Common myeloid progenitor, CD34-positive (primary cell): Measurements from ENCODE around the gene KLHDC9.

Experiments
- CTCF ChIA-PET: fragments of 350-600 bp; sonication (Branson Sonifier 250); formaldehyde crosslinking; loops from one replicate; lab custom pipeline; 2021; ENCODE audit warnings: antibody characterized with exemption; lab: Charles Lee
- POLR2A ChIA-PET: fragments of 350-600 bp; sonication (Branson Sonifier 250); formaldehyde crosslinking; loops from one replicate; lab custom pipeline; 2021; ENCODE audit warnings: antibody characterized with exemption; lab: Charles Lee
- DNase-seq, 3 donors: peaks; one replicate each; pipeline versions ENCODE4 v3.0.0 to v3.0.0-alpha.2; 2013
- H3K27ac ChIP-seq, 2 experiments: 1 replicate in 1 of 2; 2 replicates in 1 of 2; pipeline ENCODE4 v1.7.0; 2013; ENCODE audit warnings: inconsistent platforms in 2 of 2, low read length in 2 of 2, mild to moderate bottlenecking in 2 of 2, low read depth in 1 of 2, moderate library complexity in 1 of 2; ENCODE audit not compliant: severe bottlenecking in 2 of 2, insufficient read depth in 1 of 2, poor library complexity in 1 of 2
- H3K27me3 ChIP-seq, 5 experiments: replicated peaks in 2 of 5; 1 replicate in 3 of 5; 2 replicates in 2 of 5; pipeline versions ENCODE4 v1.6.1 to v1.7.0; 2013; ENCODE audit warnings: low read length in 4 of 5, mild to moderate bottlenecking in 2 of 5, moderate library complexity in 2 of 5, inconsistent platforms in 1 of 5; ENCODE audit not compliant: insufficient read depth in 5 of 5, control insufficient read depth in 4 of 5
- H3K36me3 ChIP-seq, 4 experiments: 1 replicate in 2 of 4; 2 replicates in 2 of 4; pipeline versions ENCODE4 v1.6.1 to v1.7.0; 2013; ENCODE audit warnings: low read length in 3 of 4, control low read depth in 1 of 4, mild to moderate bottlenecking in 1 of 4; ENCODE audit not compliant: control insufficient read depth in 4 of 4, insufficient read depth in 4 of 4
- H3K4me1 ChIP-seq, 4 experiments: 1 replicate in 3 of 4; 2 replicates in 1 of 4; pipeline versions ENCODE4 v1.6.1 to v1.7.1; 2013; ENCODE audit warnings: low read length in 3 of 4, mild to moderate bottlenecking in 3 of 4, control low read depth in 1 of 4, inconsistent platforms in 1 of 4, moderate library complexity in 1 of 4; ENCODE audit not compliant: control insufficient read depth in 4 of 4, insufficient read depth in 4 of 4; ENCODE audit errors: control extremely low read depth in 1 of 4
- H3K4me3 ChIP-seq, 7 experiments: 1 replicate in 4 of 7; 2 replicates in 3 of 7; pipeline versions ENCODE4 v1.5.1 to v1.7.0; 2013; ENCODE audit warnings: mild to moderate bottlenecking in 7 of 7, low read length in 6 of 7, moderate library complexity in 6 of 7, inconsistent platforms in 2 of 7, low read depth in 2 of 7, control low read depth in 1 of 7; ENCODE audit not compliant: insufficient read depth in 4 of 7, control insufficient read depth in 1 of 7; ENCODE audit errors: extremely low read depth in 1 of 7
- H3K9me3 ChIP-seq, 5 experiments: 1 replicate in 4 of 5; 2 replicates in 1 of 5; pipeline versions ENCODE4 v1.6.1 to v1.7.1; 2013; ENCODE audit warnings: low read length in 4 of 5, mild to moderate bottlenecking in 2 of 5, inconsistent platforms in 1 of 5, low read depth in 1 of 5, moderate library complexity in 1 of 5; ENCODE audit not compliant: control insufficient read depth in 4 of 5, insufficient read depth in 2 of 5; ENCODE audit errors: control extremely low read depth in 1 of 5
- WGBS: methylation state at CpG from one replicate; pipeline ENCODE4 v1.1.5; 2013; ENCODE audit not compliant: insufficient coverage; 5-methylcytosine and 5-hydroxymethylcytosine counted together

The KLHDC9 gene

GRCh38 chr1:161074676-161075368 is 23.3 kb upstream of the KLHDC9 start:
- H3K36me3 ChIP-seq, result no peaks in the 10 kb centered on the region
- H3K9me3 ChIP-seq, result no peaks in the 10 kb centered on the region
- ChIA-PET POLR2A (interaction anchor here (0.5 kb wide), 1 partner anchor 77 kb away, joined by 3 read pairs; no protein-coding TSS in a partner anchor), CTCF (interaction anchor here (1.2 to 20.2 kb wide), 6 partner anchors 8 to 79 kb away, joined by 3 to 297 read pairs (median 98); partner anchors contain the start of genes DEDD, KLHDC9, TSTD1 and USF1)
- peaks cover 0 to 5% (median 0%) of the 10 kb centered on the region in 5 experiments for H3K27me3 ChIP-seq
- no peak for DNase-seq
- H3K27ac ChIP-seq, result no peak overlapping the region
- no peak overlapping the region for H3K4me3 ChIP-seq
- WGBS, result 100% methylated on average over 6 of the region's 12 CpGs
- H3K4me1 ChIP-seq, result peaks cover 3 to 39% (median 23%) of the 10 kb centered on the region in 4 experiments

GRCh38 chr1:161076410-161076809 is 21.8 kb upstream of the KLHDC9 start:
- Histone ChIP-seq H3K27me3 (peaks cover 0 to 5% (median 0%) of the 10 kb centered on the region in 5 experiments), H3K9me3 (no peaks in the 10 kb centered on the region), H3K27ac (no peak overlapping the region), H3K4me1 (peaks cover 0 to 24% (median 11%) of the 10 kb centered on the region in 4 experiments), H3K4me3 (no peak overlapping the region), H3K36me3 (no peaks in the 10 kb centered on the region)
- DNase-seq, result no peak
- ChIA-PET POLR2A (no interaction called here), CTCF (interaction anchor here (1.1 to 20.2 kb wide), 5 partner anchors 7 to 61 kb away, joined by 3 to 297 read pairs (median 107); partner anchors contain the start of genes DEDD, KLHDC9, TSTD1 and USF1)

- H3K4me1 ChIP-seq, result peaks cover 0 to 18% (median 7%) of the 10 kb centered on the region in 4 experiments
- H3K36me3 ChIP-seq, result no peaks in the 10 kb centered on the region
- no peaks in the 10 kb centered on the region for H3K9me3 ChIP-seq
- POLR2A ChIA-PET, result no interaction called here
- CTCF ChIA-PET, result interaction anchor here (9.6 to 20.2 kb wide), 3 partner anchors 5 to 35 kb away, joined by 89 to 297 read pairs (median 166); partner anchors contain the start of genes KLHDC9, TSTD1 and USF1
- no peak overlapping the region for H3K4me3 ChIP-seq
- no peak for DNase-seq
- no peak overlapping the region for H3K27ac ChIP-seq
- H3K27me3 ChIP-seq, result peaks cover 0 to 5% (median 0%) of the 10 kb centered on the region in 5 experiments
- WGBS, result 94% methylated on average over 9 of the region's 9 CpGs
These were observed 20.7 kb upstream of the KLHDC9 start for GRCh38 chr1:161077426-161077825.

GRCh38 chr1:161079436-161080110 is 18.6 kb upstream of the KLHDC9 start:
- WGBS, result 83% methylated on average over 41 of the region's 41 CpGs

GRCh38 chr1:161080441-161081405 is 17.4 kb upstream of the KLHDC9 start:
- 96% methylated on average over 5 of the region's 5 CpGs for WGBS
- Histone ChIP-seq H3K4me1 (peaks cover 0 to 18% (median 0%) of the 10 kb centered on the region in 4 experiments), H3K9me3 (no peaks in the 10 kb centered on the region), H3K36me3 (no peaks in the 10 kb centered on the region), H3K4me3 (no peak overlapping the region), H3K27me3 (peaks cover 0 to 5% (median 0%) of the 10 kb centered on the region in 5 experiments), H3K27ac (no peak overlapping the region)
- POLR2A ChIA-PET, result no interaction called here
- DNase-seq, result no peak
- CTCF ChIA-PET, result interaction anchor here (10.0 to 20.2 kb wide), 2 partner anchors 8 to 17 kb away, joined by 89 to 297 read pairs; partner anchors contain the start of genes ARHGAP30 and KLHDC9

More at GRCh38 chr1:161079436-161080110, 18.6 kb upstream of the KLHDC9 start:
- DNase-seq, result no peak
- no peaks in the 10 kb centered on the region for H3K36me3 ChIP-seq
- H3K4me1 ChIP-seq, result peaks cover 0 to 17% (median 0%) of the 10 kb centered on the region in 4 experiments
- POLR2A ChIA-PET, result no interaction called here
- no peak overlapping the region for H3K4me3 ChIP-seq
- H3K9me3 ChIP-seq, result no peaks in the 10 kb centered on the region
- CTCF ChIA-PET, result interaction anchor here (1.7 to 20.2 kb wide), 4 partner anchors 7 to 59 kb away, joined by 7 to 297 read pairs (median 48); partner anchors contain the start of genes ARHGAP30, KLHDC9 and NECTIN4
- H3K27me3 ChIP-seq, result peaks cover 0 to 5% (median 0%) of the 10 kb centered on the region in 5 experiments
- no peak overlapping the region for H3K27ac ChIP-seq

GRCh38 chr1:161081519-161081918 is 16.6 kb upstream of the KLHDC9 start:
- Histone ChIP-seq H3K27ac (no peak overlapping the region), H3K27me3 (peaks cover 0 to 5% (median 0%) of the 10 kb centered on the region in 5 experiments), H3K9me3 (no peaks in the 10 kb centered on the region), H3K4me3 (no peak overlapping the region), H3K4me1 (peaks cover 0 to 18% (median 0%) of the 10 kb centered on the region in 4 experiments), H3K36me3 (no peaks in the 10 kb centered on the region)
- DNase-seq, result no peak
- POLR2A ChIA-PET, result no interaction called here
- 100% methylated on average over 4 of the region's 5 CpGs for WGBS
- CTCF ChIA-PET, result interaction anchor here (10.0 to 20.2 kb wide), 2 partner anchors 9 to 17 kb away, joined by 89 to 297 read pairs; partner anchors contain the start of genes ARHGAP30 and KLHDC9
